Anterior cingulate cortex (tissue), 58 donors: ENCODE measurements around the gene RNGTT.
"Not testable (repeated sequence)": the region's sequence is repeated elsewhere in the genome, so short reads cannot be mapped to it uniquely, and the experiment has no call there.

Source experiments
- DNase-seq, 58 donors: peaks; one replicate each; lab custom pipeline; 2025; lab: John Stamatoyannopoulos, UW

The RNGTT gene

GRCh38 chr6:88914895-88915598, 48.4 kb downstream of the RNGTT start:
- no peak for DNase-seq

- DNase-seq = no peak
Measured at GRCh38 chr6:88914180-88914579, 49.2 kb downstream of the RNGTT start.

GRCh38 chr6:88913471-88913870, 49.9 kb downstream of the RNGTT start:
- DNase-seq = no peak

- no peak for DNase-seq
Measured at GRCh38 chr6:88910922-88911778, 52.3 kb downstream of the RNGTT start.

- DNase-seq = peak in 6 of 58 donors; percentile 1 to 19 (median 6)
Measured at GRCh38 chr6:88908598-88909548, 54.5 kb downstream of the RNGTT start.

GRCh38 chr6:88907148-88907547, 56.3 kb downstream of the RNGTT start:
- DNase-seq = not testable (repeated sequence)

GRCh38 chr6:88899569-88900316, 63.7 kb downstream of the RNGTT start:
- DNase-seq = no peak

GRCh38 chr6:88895911-88896310, 67.5 kb downstream of the RNGTT start:
- no peak for DNase-seq

- DNase-seq = no peak
Measured at GRCh38 chr6:88890860-88891845, 72.3 kb downstream of the RNGTT start.

GRCh38 chr6:88890394-88890793, 73.0 kb downstream of the RNGTT start:
- DNase-seq = no peak

GRCh38 chr6:88884361-88884760, 79.1 kb downstream of the RNGTT start:
- DNase-seq = no peak

- no peak for DNase-seq
Measured at GRCh38 chr6:88882536-88882935, 80.9 kb downstream of the RNGTT start.

- no peak for DNase-seq
Measured at GRCh38 chr6:88881451-88881850, 82.0 kb downstream of the RNGTT start.

GRCh38 chr6:88880021-88880420, 83.4 kb downstream of the RNGTT start:
- DNase-seq = no peak

- no peak for DNase-seq
Measured at GRCh38 chr6:88877893-88878292, 85.5 kb downstream of the RNGTT start.

GRCh38 chr6:88872962-88873361, 90.5 kb downstream of the RNGTT start:
- DNase-seq = no peak

- DNase-seq = no peak
Measured at GRCh38 chr6:88871498-88871897, 91.9 kb downstream of the RNGTT start.

- peak in 9 of 58 donors; percentile 0 to 37 (median 5) for DNase-seq
Measured at GRCh38 chr6:88870717-88871330, 92.6 kb downstream of the RNGTT start.
